Neuronal stem cell (in vitro differentiated cells): ENCODE results near the gene OR10A4.
"Not testable (repeated sequence)": the region's sequence is repeated elsewhere in the genome, so short reads cannot be mapped to it uniquely, and the experiment has no call there.

ENCODE experiments used
- DNase-seq: peaks from one replicate; pipeline ENCODE4 v3.0.0-alpha.2; 2013; ENCODE audit warnings: low spot score
- H2AFZ ChIP-seq: one replicate; pipeline ENCODE4 v1.6.1; 2013; ENCODE audit warnings: mild to moderate bottlenecking, low read length, inconsistent platforms
- H2AK5ac ChIP-seq: 2 replicates; pipeline ENCODE4 v1.6.1; 2013; ENCODE audit warnings: low read depth, mild to moderate bottlenecking, inconsistent platforms, low read length, moderate library complexity, mixed read lengths
- H2BK120ac ChIP-seq: 2 replicates; pipeline ENCODE4 v1.6.1; 2013; ENCODE audit warnings: low read depth, mild to moderate bottlenecking, inconsistent platforms, low read length, moderate library complexity, mixed read lengths
- H2BK12ac ChIP-seq: one replicate; pipeline ENCODE4 v1.6.1; 2013; ENCODE audit warnings: low read length, inconsistent platforms
- H2BK15ac ChIP-seq: 2 replicates; pipeline ENCODE4 v1.6.1; 2013; ENCODE audit warnings: mild to moderate bottlenecking, low read length, inconsistent platforms, mixed read lengths
- H2BK5ac ChIP-seq: one replicate; pipeline ENCODE4 v1.6.1; 2013; ENCODE audit warnings: inconsistent platforms, mild to moderate bottlenecking, low read length, moderate library complexity
- H3K14ac ChIP-seq: one replicate; pipeline ENCODE4 v1.6.1; 2013; ENCODE audit warnings: low read length, inconsistent platforms
- H3K18ac ChIP-seq: 2 replicates; pipeline ENCODE4 v1.6.1; 2013; ENCODE audit warnings: low read length, inconsistent platforms
- H3K23ac ChIP-seq: 2 replicates; pipeline ENCODE4 v1.6.1; 2013; ENCODE audit warnings: low read depth, mild to moderate bottlenecking, mixed read lengths, low read length, inconsistent platforms; ENCODE audit not compliant: poor library complexity
- H3K27ac ChIP-seq: replicated peaks from 3 replicates; pipeline ENCODE4 v1.5.1; 2013; ENCODE audit warnings: low read length, inconsistent platforms
- H3K27me3 ChIP-seq, 3 experiments: 2 replicates each; pipeline ENCODE4 v1.6.1; 2013; ENCODE audit warnings: low read length in 3 of 3, mild to moderate bottlenecking in 2 of 3, inconsistent platforms in 1 of 3, low read depth in 1 of 3, mixed read lengths in 1 of 3, moderate library complexity in 1 of 3; ENCODE audit not compliant: control insufficient read depth in 3 of 3, insufficient read depth in 3 of 3
- H3K36me3 ChIP-seq, 2 donors: replicated peaks in 1 of 2; 2 replicates each; pipeline ENCODE4 v1.6.1; 2013; ENCODE audit warnings: low read length in 2 of 2; ENCODE audit not compliant: control insufficient read depth in 2 of 2, insufficient read depth in 2 of 2
- H3K4ac ChIP-seq: 2 replicates; pipeline ENCODE4 v1.6.1; 2013; ENCODE audit warnings: inconsistent platforms, mild to moderate bottlenecking, low read length, moderate library complexity
- H3K4me1 ChIP-seq, 2 donors: 1 replicate in 1 of 2; 2 replicates in 1 of 2; pipeline ENCODE4 v1.6.1; 2013; ENCODE audit warnings: low read length in 2 of 2, low read depth in 1 of 2; ENCODE audit not compliant: control insufficient read depth in 2 of 2, insufficient read depth in 1 of 2
- H3K4me2 ChIP-seq: one replicate; pipeline ENCODE4 v1.6.1; 2013; ENCODE audit warnings: mild to moderate bottlenecking, low read length, inconsistent platforms; ENCODE audit not compliant: insufficient read depth, poor library complexity, severe bottlenecking
- H3K4me3 ChIP-seq, 2 donors: 2 replicates each; pipeline ENCODE4 v1.5.1; 2013; ENCODE audit warnings: low read length in 2 of 2, mild to moderate bottlenecking in 2 of 2, inconsistent platforms in 1 of 2, moderate library complexity in 1 of 2
- H3K79me1 ChIP-seq: one replicate; pipeline ENCODE4 v1.6.1; 2013; ENCODE audit warnings: low read depth, mild to moderate bottlenecking, inconsistent platforms, low read length, moderate library complexity
- H3K9ac ChIP-seq: one replicate; pipeline ENCODE4 v1.6.1; 2013; ENCODE audit warnings: mild to moderate bottlenecking, low read depth, low read length, inconsistent platforms; ENCODE audit not compliant: poor library complexity
- H3K9me3 ChIP-seq, 2 donors: replicated peaks in 1 of 2; 2 replicates each; pipeline versions ENCODE3 to v1.6.1; 2013; ENCODE audit warnings: low read length in 2 of 2, mild to moderate bottlenecking in 2 of 2, inconsistent platforms in 1 of 2, low read depth in 1 of 2, mixed read lengths in 1 of 2, moderate library complexity in 1 of 2; ENCODE audit not compliant: control insufficient read depth in 2 of 2, insufficient read depth in 1 of 2
- H4K8ac ChIP-seq: one replicate; pipeline ENCODE4 v1.6.1; 2013; ENCODE audit warnings: low read depth, mild to moderate bottlenecking, inconsistent platforms, low read length, moderate library complexity
- H4K91ac ChIP-seq: one replicate; pipeline ENCODE4 v1.6.1; 2013; ENCODE audit warnings: low read length, low read depth, mild to moderate bottlenecking, inconsistent platforms; ENCODE audit not compliant: poor library complexity
- WGBS, 2 donors: extraction: QIAGEN DNeasy Blood & Tissue Kit; methylation state at CpG; one replicate each; pipeline ENCODE4 v1.1.7; 2013; ENCODE audit warnings: missing lambda C conversion rate in 2 of 2, mixed read lengths in 1 of 2; ENCODE audit not compliant: insufficient read length in 2 of 2, insufficient replicate concordance in 1 of 2; ENCODE audit errors: extremely low coverage in 2 of 2; 5-methylcytosine and 5-hydroxymethylcytosine counted together

The OR10A4 gene

GRCh38 chr11:6876914-6877313 lies 489 bp downstream of the OR10A4 start:
- H3K23ac ChIP-seq = no peak overlapping the region
- H2AK5ac ChIP-seq = no peak overlapping the region
- no peaks in the 10 kb centered on the region for H3K9me3 ChIP-seq
- no peak overlapping the region for H4K91ac ChIP-seq
- H2BK12ac ChIP-seq = no peak overlapping the region
- no peak overlapping the region for H4K8ac ChIP-seq
- H3K4me3 ChIP-seq = no peak overlapping the region
- H3K27me3 ChIP-seq = no peaks in the 10 kb centered on the region
- no peak overlapping the region for H2BK15ac ChIP-seq
- no peaks in the 10 kb centered on the region for H3K79me1 ChIP-seq
- no peak overlapping the region for H3K18ac ChIP-seq
- H2BK5ac ChIP-seq = no peak overlapping the region
- H3K4ac ChIP-seq = no peak overlapping the region
- H3K4me2 ChIP-seq = no peak overlapping the region
- DNase-seq = no peak
- H2AFZ ChIP-seq = no peak overlapping the region
- no peaks in the 10 kb centered on the region for H3K36me3 ChIP-seq
- no peaks in the 10 kb centered on the region for H3K4me1 ChIP-seq
- no peak overlapping the region for H2BK120ac ChIP-seq
- no peak overlapping the region for H3K9ac ChIP-seq
- H3K14ac ChIP-seq = peak overlapping the region; percentile 63
- H3K27ac ChIP-seq = no peak overlapping the region
- no CpG with 5 or more reads among the region's 3 CpGs for WGBS, 2 donors

- Histone ChIP-seq H3K4ac (no peak overlapping the region), H3K27ac (no peak overlapping the region), H2AK5ac (no peak overlapping the region), H2AFZ (no peak overlapping the region), H3K23ac (no peak overlapping the region), H4K91ac (no peak overlapping the region), H3K9me3 (no peaks in the 10 kb centered on the region), H2BK5ac (no peak overlapping the region), H3K14ac (no peak overlapping the region), H3K36me3 (no peaks in the 10 kb centered on the region), H2BK120ac (no peak overlapping the region), H3K27me3 (no peaks in the 10 kb centered on the region), H3K18ac (no peak overlapping the region), H3K4me2 (no peak overlapping the region), H4K8ac (no peak overlapping the region), H3K79me1 (no peaks in the 10 kb centered on the region), H2BK12ac (no peak overlapping the region), H2BK15ac (no peak overlapping the region), H3K4me3 (no peak overlapping the region), H3K4me1 (no peaks in the 10 kb centered on the region), H3K9ac (no peak overlapping the region)
- no peak for DNase-seq
Observed at GRCh38 chr11:6882751-6883150, 6.3 kb downstream of the OR10A4 start.

GRCh38 chr11:6887711-6888110 lies 11.3 kb downstream of the OR10A4 start:
- H3K79me1 ChIP-seq, H3K4me2 ChIP-seq, H3K23ac ChIP-seq, H3K27ac ChIP-seq, H3K27me3 ChIP-seq, H3K4ac ChIP-seq, H3K4me3 ChIP-seq, H2BK120ac ChIP-seq, H2AFZ ChIP-seq, H2BK15ac ChIP-seq, H3K9ac ChIP-seq, H3K36me3 ChIP-seq, H3K18ac ChIP-seq, H3K9me3 ChIP-seq, DNase-seq, H3K4me1 ChIP-seq, H2BK12ac ChIP-seq, H3K14ac ChIP-seq, H2AK5ac ChIP-seq, H4K91ac ChIP-seq, H2BK5ac ChIP-seq, H4K8ac ChIP-seq: not testable (repeated sequence)
- WGBS, 2 donors = no CpG with 5 or more reads among the region's 5 CpGs

- H2AK5ac ChIP-seq = no peak overlapping the region
- no peak overlapping the region for H3K4me2 ChIP-seq
- H3K27ac ChIP-seq = no peak overlapping the region
- no peaks in the 10 kb centered on the region for H3K27me3 ChIP-seq
- no peak overlapping the region for H3K9ac ChIP-seq
- no peak overlapping the region for H2BK120ac ChIP-seq
- H3K4ac ChIP-seq = no peak overlapping the region
- H3K23ac ChIP-seq = no peak overlapping the region
- H3K36me3 ChIP-seq = no peaks in the 10 kb centered on the region
- no CpG with 5 or more reads among the region's 4 CpGs for whole genome bisulfite sequencing, 2 donors
- H3K4me3 ChIP-seq = no peak overlapping the region
- H4K91ac ChIP-seq = no peak overlapping the region
- H2BK12ac ChIP-seq = no peak overlapping the region
- no peak overlapping the region for H3K14ac ChIP-seq
- H3K18ac ChIP-seq = no peak overlapping the region
- H3K4me1 ChIP-seq = no peaks in the 10 kb centered on the region
- H2BK5ac ChIP-seq = no peak overlapping the region
- H2AFZ ChIP-seq = no peak overlapping the region
- no peak for DNase-seq
- no peaks in the 10 kb centered on the region for H3K79me1 ChIP-seq
- no peaks in the 10 kb centered on the region for H3K9me3 ChIP-seq
- no peak overlapping the region for H2BK15ac ChIP-seq
- no peak overlapping the region for H4K8ac ChIP-seq
Observed at GRCh38 chr11:6888830-6889229, 12.4 kb downstream of the OR10A4 start.
